CD14-positive monocyte (primary cell): ENCODE data around the gene PIP5K1A. TPM values are rescaled to one million over a fixed set of nuclear protein-coding genes. Genes with fewer than 3 reads are reported as not detected.

Source experiments
- DNase-seq, 3 donors: peaks; one replicate each; pipeline ENCODE4 v3.0.0-alpha.2; 2011 to 2022
- H2AFZ ChIP-seq: 2 replicates; pipeline ENCODE4 v1.6.0; 2012; ENCODE audit warnings: mild to moderate bottlenecking, low read depth, low read length, inconsistent platforms; ENCODE audit not compliant: insufficient read depth, poor library complexity, severe bottlenecking
- H3K27ac ChIP-seq, 2 donors: 1 replicate in 1 of 2; 2 replicates in 1 of 2; pipeline ENCODE4 v1.5.1; 2012 to 2013; ENCODE audit warnings: low read length in 2 of 2, control low read depth in 1 of 2, inconsistent platforms in 1 of 2, low read depth in 1 of 2, mild to moderate bottlenecking in 1 of 2
- H3K27me3 ChIP-seq, 2 donors: one replicate each; pipeline versions ENCODE4 v1.6.0 to v1.6.1; 2011 to 2013; ENCODE audit warnings: low read length in 2 of 2; ENCODE audit not compliant: control insufficient read depth in 2 of 2, insufficient read depth in 2 of 2
- H3K36me3 ChIP-seq, 2 donors: replicated peaks in 1 of 2; 1 replicate in 1 of 2; 2 replicates in 1 of 2; pipeline versions ENCODE4 v1.5.1 to v1.6.1; 2012 to 2013; ENCODE audit warnings: low read length in 2 of 2, control low read depth in 1 of 2, inconsistent platforms in 1 of 2, mild to moderate bottlenecking in 1 of 2; ENCODE audit not compliant: insufficient read depth in 2 of 2, control insufficient read depth in 1 of 2
- H3K4me1 ChIP-seq, 2 donors: 1 replicate in 1 of 2; 2 replicates in 1 of 2; pipeline versions ENCODE4 v1.5.1 to v1.6.1; 2012 to 2013; ENCODE audit warnings: low read length in 2 of 2, control low read depth in 1 of 2, inconsistent platforms in 1 of 2, mild to moderate bottlenecking in 1 of 2, moderate library complexity in 1 of 2; ENCODE audit not compliant: insufficient read depth in 2 of 2, control insufficient read depth in 1 of 2
- H3K4me2 ChIP-seq: replicated peaks from 2 replicates; pipeline ENCODE3; 2012; ENCODE audit warnings: low read length, moderate library complexity, mild to moderate bottlenecking; ENCODE audit not compliant: poor library complexity, severe bottlenecking; ENCODE audit errors: extremely low read depth
- H3K4me3 ChIP-seq, 3 experiments: fragments of 200-600 bp in 1 of 3; sonication (generic) in 1 of 3; replicated peaks in 1 of 3; 1 replicate in 2 of 3; 2 replicates in 1 of 3; pipeline ENCODE4 v1.5.1; 2011 to 2013; ENCODE audit warnings: low read length in 3 of 3, mild to moderate bottlenecking in 3 of 3, control low read depth in 2 of 3, low read depth in 2 of 3, inconsistent platforms in 1 of 3, moderate library complexity in 1 of 3
- H3K79me2 ChIP-seq: 2 replicates; pipeline ENCODE4 v1.6.0; 2012; ENCODE audit warnings: mild to moderate bottlenecking, control low read depth, inconsistent platforms, low read length, moderate library complexity; ENCODE audit not compliant: insufficient read depth
- H3K9ac ChIP-seq: 2 replicates; pipeline ENCODE4 v1.6.0; 2017; ENCODE audit warnings: low read length, mild to moderate bottlenecking; ENCODE audit not compliant: insufficient read depth, poor library complexity, severe bottlenecking
- H3K9me3 ChIP-seq, 2 donors: replicated peaks in 1 of 2; 1 replicate in 1 of 2; 2 replicates in 1 of 2; pipeline versions ENCODE4 v1.5.1 to v1.6.1; 2012 to 2013; ENCODE audit warnings: low read length in 2 of 2, control low read depth in 1 of 2; ENCODE audit not compliant: control insufficient read depth in 1 of 2, insufficient read depth in 1 of 2
- H4K20me1 ChIP-seq: 2 replicates; pipeline ENCODE4 v1.6.0; 2012; ENCODE audit warnings: mild to moderate bottlenecking, low read length, control low read depth, moderate library complexity; ENCODE audit not compliant: insufficient read depth
- H3K27ac Mint-ChIP-seq, 7 donors: one replicate each; pipeline ENCODE4 v1.8.0; 2020; ENCODE audit warnings: mild to moderate bottlenecking in 7 of 7, mixed read lengths in 7 of 7, moderate library complexity in 6 of 7, inconsistent platforms in 2 of 7
- H3K27me3 Mint-ChIP-seq, 3 donors: one replicate each; pipeline ENCODE4 v1.8.0; 2021 to 2022; ENCODE audit warnings: low read depth in 3 of 3, mild to moderate bottlenecking in 3 of 3, mixed read lengths in 3 of 3, moderate library complexity in 3 of 3, inconsistent platforms in 1 of 3
- H3K36me3 Mint-ChIP-seq, 2 donors: one replicate each; pipeline ENCODE4 v1.8.0; 2020; ENCODE audit warnings: mixed read lengths in 2 of 2, inconsistent platforms in 1 of 2, mild to moderate bottlenecking in 1 of 2
- H3K4me1 Mint-ChIP-seq: one replicate; pipeline ENCODE4 v1.8.0; 2020; ENCODE audit warnings: mild to moderate bottlenecking, mixed read lengths
- H3K4me3 Mint-ChIP-seq, 2 donors: one replicate each; pipeline ENCODE4 v1.8.0; 2020; ENCODE audit warnings: mild to moderate bottlenecking in 2 of 2, mixed read lengths in 2 of 2, moderate library complexity in 1 of 2
- H3K9me3 Mint-ChIP-seq, 7 donors: one replicate each; pipeline ENCODE4 v1.8.0; 2020 to 2022; ENCODE audit warnings: mixed read lengths in 7 of 7, mild to moderate bottlenecking in 6 of 7, moderate library complexity in 6 of 7, inconsistent platforms in 2 of 7
- WGBS: methylation state at CpG from one replicate; pipeline ENCODE4 v1.1.5; 2013; ENCODE audit warnings: missing lambda C conversion rate; ENCODE audit not compliant: insufficient coverage; 5-methylcytosine and 5-hydroxymethylcytosine counted together
- intact Hi-C, 2 donors: fragments of 100-400 bp; cut with micrococcal nuclease; formaldehyde crosslinking; loops; one replicate each; pipeline versions ENCODE4 v1.15.0 to v1.15.1; 2023
- polyA plus RNA-seq, 3 donors: library from polyadenylated mRNA; depleted of rRNA in 1 of 3; unstranded in 2 of 3; stranded (reverse) in 1 of 3; fragments of 300-500 nt in 2 of 3; fragments of >200 nt in 1 of 3; fragmentation: Illumina TruSeq in 2 of 3; gene quantifications; 1 replicate in 2 of 3; 2 replicates in 1 of 3; pipeline ENCODE4 v1.2.3, GENCODE V29; 2012 to 2021
- TF ChIP-seq, protein P1 (sequence below): fragments of 200-600 bp; IDR thresholded peaks from one replicate; pipeline ENCODE4 v1.8.0; 2022; ENCODE audit warnings: antibody characterized with exemption, mild to moderate bottlenecking

PIP5K1A gene
- polyA plus RNA-seq, 3 donors = 10.8 to 47.7 (median 11.7) TPM

- Histone ChIP-seq H3K4me2 (no peak overlapping the region), H2AFZ (no peak overlapping the region), H3K4me3 (no peak overlapping the region), H3K79me2 (peaks cover 16% of the 10 kb centered on the region), H3K9ac (no peak overlapping the region), H3K9me3 (no peaks in the 10 kb centered on the region), H3K27me3 (no peaks in the 10 kb centered on the region), H3K27ac (peak overlapping the region in 1 of 2 donors; percentile 53), H4K20me1 (peaks cover 63% of the 10 kb centered on the region), H3K36me3 (peaks cover 94 to 98% of the 10 kb centered on the region in 2 donors), H3K4me1 (peaks cover 7 to 11% of the 10 kb centered on the region in 2 donors)
- Mint-ChIP-seq H3K27ac (peak overlapping the region in 3 of 7 donors; percentile 9 to 84 (median 40)), H3K4me1 (peaks cover 16% of the 10 kb centered on the region), H3K9me3 (peaks cover 0 to 2% (median 0%) of the 10 kb centered on the region in 7 donors), H3K4me3 (no peak overlapping the region), H3K36me3 (peaks cover 81 to 97% of the 10 kb centered on the region in 2 donors), H3K27me3 (peaks cover 0 to 2% (median 0%) of the 10 kb centered on the region in 3 donors)
- TF ChIP-seq, protein P1, sequence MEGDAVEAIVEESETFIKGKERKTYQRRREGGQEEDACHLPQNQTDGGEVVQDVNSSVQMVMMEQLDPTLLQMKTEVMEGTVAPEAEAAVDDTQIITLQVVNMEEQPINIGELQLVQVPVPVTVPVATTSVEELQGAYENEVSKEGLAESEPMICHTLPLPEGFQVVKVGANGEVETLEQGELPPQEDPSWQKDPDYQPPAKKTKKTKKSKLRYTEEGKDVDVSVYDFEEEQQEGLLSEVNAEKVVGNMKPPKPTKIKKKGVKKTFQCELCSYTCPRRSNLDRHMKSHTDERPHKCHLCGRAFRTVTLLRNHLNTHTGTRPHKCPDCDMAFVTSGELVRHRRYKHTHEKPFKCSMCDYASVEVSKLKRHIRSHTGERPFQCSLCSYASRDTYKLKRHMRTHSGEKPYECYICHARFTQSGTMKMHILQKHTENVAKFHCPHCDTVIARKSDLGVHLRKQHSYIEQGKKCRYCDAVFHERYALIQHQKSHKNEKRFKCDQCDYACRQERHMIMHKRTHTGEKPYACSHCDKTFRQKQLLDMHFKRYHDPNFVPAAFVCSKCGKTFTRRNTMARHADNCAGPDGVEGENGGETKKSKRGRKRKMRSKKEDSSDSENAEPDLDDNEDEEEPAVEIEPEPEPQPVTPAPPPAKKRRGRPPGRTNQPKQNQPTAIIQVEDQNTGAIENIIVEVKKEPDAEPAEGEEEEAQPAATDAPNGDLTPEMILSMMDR = no peak
- WGBS = 100% methylated on average over 4 of the region's 6 CpGs
- no peak for DNase-seq
- intact Hi-C loops = no loop called here
Observed at GRCh38 chr1:151293093-151293492, 94.7 kb downstream of the PIP5K1A start.

DNA sequence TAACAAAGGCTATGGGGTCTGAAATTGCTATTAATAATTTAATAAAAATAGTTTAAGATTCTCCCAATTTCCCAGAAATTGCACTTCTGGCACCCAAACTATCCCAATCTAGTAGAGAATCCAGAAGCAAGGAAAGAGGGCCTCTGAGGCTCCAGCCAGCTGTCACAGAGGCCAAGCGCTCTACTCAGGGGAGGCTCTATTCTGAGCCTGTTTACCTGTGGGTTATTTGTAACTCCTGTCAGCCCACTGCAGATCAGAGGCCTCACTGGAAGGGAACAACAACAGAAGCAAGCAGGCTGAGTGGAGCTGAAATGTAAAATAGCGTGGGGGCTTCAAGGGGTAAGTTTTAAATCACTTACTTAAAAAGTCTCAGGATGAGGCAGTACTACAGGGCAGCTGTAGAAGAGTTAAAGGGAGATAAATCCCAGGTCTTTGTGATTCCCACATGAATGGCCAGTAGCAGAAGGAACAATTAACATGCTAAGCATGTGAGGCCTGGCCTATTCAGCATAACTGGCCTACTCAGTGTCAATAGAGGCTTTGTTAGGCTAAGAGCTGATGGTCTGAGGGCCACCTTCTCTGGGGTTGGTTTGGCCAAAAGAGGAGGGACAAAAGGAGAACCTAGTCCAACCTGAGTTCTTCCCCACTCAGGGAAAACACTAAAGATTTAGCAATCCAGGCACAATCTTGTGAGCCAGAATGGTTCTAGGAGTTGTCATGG, 96.5 kb downstream of the PIP5K1A start:
- 92% methylated on average over 2 of the region's 2 CpGs for WGBS
- H3K4me3 Mint-ChIP-seq = no peak overlapping the region

More for the DNA sequence above, 96.5 kb downstream of the PIP5K1A start:
- no peaks in the 10 kb centered on the region for H3K27me3 ChIP-seq
- no peak for DNase-seq
- no peak overlapping the region for H3K4me2 ChIP-seq
- no peak overlapping the region for H2AFZ ChIP-seq
- no peaks in the 10 kb centered on the region for H3K79me2 ChIP-seq
- H3K4me3 ChIP-seq = no peak overlapping the region
- Mint-ChIP-seq H3K27me3 (peaks cover 0 to 2% (median 0%) of the 10 kb centered on the region in 3 donors), H3K36me3 (peaks cover 84 to 97% of the 10 kb centered on the region in 2 donors), H3K9me3 (no peaks in the 10 kb centered on the region), H3K4me1 (peaks cover 5% of the 10 kb centered on the region), H3K27ac (peak overlapping the region in 3 of 7 donors; percentile 10 to 36 (median 35))
- H3K9ac ChIP-seq = no peak overlapping the region
- H3K4me1 ChIP-seq = peaks cover 0 to under 1% of the 10 kb centered on the region in 2 donors
- H3K27ac ChIP-seq = peak overlapping the region in 1 of 2 donors; percentile 46
- peaks cover 94 to 98% of the 10 kb centered on the region in 2 donors for H3K36me3 ChIP-seq
- no peaks in the 10 kb centered on the region for H3K9me3 ChIP-seq
- intact Hi-C loops = no loop called here
- TF ChIP-seq, protein P1 = no peak
- H4K20me1 ChIP-seq = peaks cover 51% of the 10 kb centered on the region

Other genes starting within 250 kb of the PIP5K1A start
- gene CERS2, start 223.7 kb upstream of the PIP5K1A start, polyA plus RNA-seq = 100 to 1,000 TPM; 152 to 224 (median 200) TPM
- gene ANXA9, start 216.3 kb upstream of the PIP5K1A start, polyA plus RNA-seq = 1 to 10 TPM in 2 of 3 donors, under 1 TPM in 1; 0.28 to 1.7 (median 1.4) TPM
- gene MINDY1, start 191.7 kb upstream of the PIP5K1A start, polyA plus RNA-seq = 10 to 100 TPM; 11.5 to 25.0 (median 13.2) TPM
- gene PRUNE1, start 190.1 kb upstream of the PIP5K1A start, polyA plus RNA-seq = 10 to 100 TPM in 2 of 3 donors, 1 to 10 TPM in 1; 8.4 to 22.8 (median 22.6) TPM
- under 1 TPM in 1 of 3 donors, not detected in 2; 0.77 TPM for gene BNIPL, start 162.0 kb upstream of the PIP5K1A start, polyA plus RNA-seq
- 1 to 10 TPM in 1 of 3 donors, under 1 TPM in 2; 0.60 to 1.5 (median 0.62) TPM for gene C1orf56, start 150.8 kb upstream of the PIP5K1A start, polyA plus RNA-seq
- gene CDC42SE1, start 138.9 kb upstream of the PIP5K1A start, polyA plus RNA-seq = 100 to 1,000 TPM in 1 of 3 donors, 10 to 100 TPM in 2; 62.1 to 302 (median 75.7) TPM
- gene MLLT11, start 138.2 kb upstream of the PIP5K1A start, polyA plus RNA-seq = under 1 TPM; 0.38 to 0.93 (median 0.40) TPM
- 10 to 100 TPM in 1 of 3 donors, 1 to 10 TPM in 2; 2.2 to 14.0 (median 2.2) TPM for gene GABPB2, start 127.8 kb upstream of the PIP5K1A start, polyA plus RNA-seq
- gene SEMA6C, start 51.9 kb upstream of the PIP5K1A start, polyA plus RNA-seq = 1 to 10 TPM in 1 of 3 donors, under 1 TPM in 2; 0.39 to 1.4 (median 0.97) TPM
- 100 to 1,000 TPM in 2 of 3 donors, 10 to 100 TPM in 1; 50.3 to 104 (median 103) TPM for gene TNFAIP8L2, start 41.9 kb upstream of the PIP5K1A start, polyA plus RNA-seq
- gene LYSMD1, start 32.6 kb upstream of the PIP5K1A start, polyA plus RNA-seq = under 1 TPM in 2 of 3 donors, not detected in 1; 0.16 to 0.24 TPM
- gene SCNM1, start 32.4 kb upstream of the PIP5K1A start, polyA plus RNA-seq = 100 to 1,000 TPM in 2 of 3 donors, 10 to 100 TPM in 1; 74.9 to 110 (median 103) TPM
- 1 to 10 TPM in 1 of 3 donors, not detected in 2; 2.0 TPM for gene TMOD4, start 22.6 kb upstream of the PIP5K1A start, polyA plus RNA-seq
- gene VPS72, start 8.4 kb upstream of the PIP5K1A start, polyA plus RNA-seq = 10 to 100 TPM; 30.4 to 43.3 (median 37.7) TPM
- 100 to 1,000 TPM; 232 to 266 (median 252) TPM for gene PSMD4, start 56.2 kb downstream of the PIP5K1A start, polyA plus RNA-seq
- 10 to 100 TPM in 1 of 3 donors, 1 to 10 TPM in 2; 1.3 to 26.5 (median 1.8) TPM for gene ZNF687, start 83.7 kb downstream of the PIP5K1A start, polyA plus RNA-seq
- 100 to 1,000 TPM in 1 of 3 donors, 10 to 100 TPM in 2; 37.8 to 148 (median 50.3) TPM for gene PI4KB, start 128.9 kb downstream of the PIP5K1A start, polyA plus RNA-seq
- 10 to 100 TPM; 39.3 to 66.3 (median 43.5) TPM for gene RFX5, start 148.7 kb downstream of the PIP5K1A start, polyA plus RNA-seq
- gene SELENBP1, start 174.2 kb downstream of the PIP5K1A start, polyA plus RNA-seq = under 1 TPM in 2 of 3 donors, not detected in 1; 0.61 to 0.79 TPM
- gene PSMB4, start 201.0 kb downstream of the PIP5K1A start, polyA plus RNA-seq = 100 to 1,000 TPM in 1 of 3 donors, 10 to 100 TPM in 2; 69.6 to 316 (median 85.6) TPM